ENCODE data around the gene PHF21A. TPM values are rescaled to one million over a fixed set of nuclear protein-coding genes. Genes with fewer than 3 reads are reported as not detected.
"Not testable (repeated sequence)": the region's sequence is repeated elsewhere in the genome, so short reads cannot be mapped to it uniquely, and the experiment has no call there.

Gene PHF21A
- total RNA-seq, 1 donor from 2014 or later, result 26.3 TPM

- not testable (repeated sequence) for DNase-seq
Measured at GRCh38 chr11:45981826-45982225, 139.4 kb downstream of the PHF21A start.

- DNase-seq, result no peak
Measured at GRCh38 chr11:45974806-45975205, 146.4 kb downstream of the PHF21A start.

- DNase-seq, result no peak
Measured at GRCh38 chr11:45973601-45974000, 147.7 kb downstream of the PHF21A start.

GRCh38 chr11:45968901-45969300, 152.4 kb downstream of the PHF21A start:
- no peak for DNase-seq

GRCh38 chr11:45967506-45967905, 153.7 kb downstream of the PHF21A start:
- DNase-seq, result no peak

GRCh38 chr11:45964911-45965389, 156.3 kb downstream of the PHF21A start:
- peak; percentile 69 for DNase-seq

GRCh38 chr11:45961751-45962240, 159.5 kb downstream of the PHF21A start:
- no peak for DNase-seq

- DNase-seq, result peak; percentile 87
Measured at GRCh38 chr11:45960387-45961095, 160.7 kb downstream of the PHF21A start.

GRCh38 chr11:45959851-45960250, 161.4 kb downstream of the PHF21A start:
- no peak for DNase-seq

- DNase-seq, result no peak
Measured at GRCh38 chr11:45949992-45950407, 171.3 kb downstream of the PHF21A start.

GRCh38 chr11:45948356-45948755, 172.9 kb downstream of the PHF21A start:
- no peak for DNase-seq

- DNase-seq, result no peak
Measured at GRCh38 chr11:45947885-45948284, 173.4 kb downstream of the PHF21A start.

- peak; percentile 13 for DNase-seq
Measured at GRCh38 chr11:45945397-45945999, 175.8 kb downstream of the PHF21A start.

GRCh38 chr11:45942381-45942780, 178.9 kb downstream of the PHF21A start:
- DNase-seq, result no peak

GRCh38 chr11:45941285-45941684, 180.0 kb downstream of the PHF21A start:
- DNase-seq, result no peak

- no peak for DNase-seq
Measured at GRCh38 chr11:45939836-45940235, 181.4 kb downstream of the PHF21A start.

- no peak for DNase-seq
Measured at GRCh38 chr11:45937916-45938315, 183.3 kb downstream of the PHF21A start.

GRCh38 chr11:45936511-45937054, 184.7 kb downstream of the PHF21A start:
- no peak for DNase-seq

- DNase-seq, result no peak
Measured at GRCh38 chr11:45935349-45936064, 185.7 kb downstream of the PHF21A start.

GRCh38 chr11:45934580-45935318, 186.5 kb downstream of the PHF21A start:
- DNase-seq, result no peak

GRCh38 chr11:45933846-45934579, 187.2 kb downstream of the PHF21A start:
- no peak for DNase-seq

Data from skin of body (tissue), 2 donors.